RKO (cell line): Measurements from ENCODE around the gene VCAN.
A peak's percentile ranks its signal among the peaks of the same experiment; 100 is the strongest.
"Not testable (repeated sequence)": the region's sequence is repeated elsewhere in the genome, so short reads cannot be mapped to it uniquely, and the experiment has no call there.

ENCODE experiments used
- DNase-seq: peaks from one replicate; pipeline ENCODE4 v3.0.0-alpha.2; 2016; ENCODE audit warnings: low spot score

Gene VCAN

DNA sequence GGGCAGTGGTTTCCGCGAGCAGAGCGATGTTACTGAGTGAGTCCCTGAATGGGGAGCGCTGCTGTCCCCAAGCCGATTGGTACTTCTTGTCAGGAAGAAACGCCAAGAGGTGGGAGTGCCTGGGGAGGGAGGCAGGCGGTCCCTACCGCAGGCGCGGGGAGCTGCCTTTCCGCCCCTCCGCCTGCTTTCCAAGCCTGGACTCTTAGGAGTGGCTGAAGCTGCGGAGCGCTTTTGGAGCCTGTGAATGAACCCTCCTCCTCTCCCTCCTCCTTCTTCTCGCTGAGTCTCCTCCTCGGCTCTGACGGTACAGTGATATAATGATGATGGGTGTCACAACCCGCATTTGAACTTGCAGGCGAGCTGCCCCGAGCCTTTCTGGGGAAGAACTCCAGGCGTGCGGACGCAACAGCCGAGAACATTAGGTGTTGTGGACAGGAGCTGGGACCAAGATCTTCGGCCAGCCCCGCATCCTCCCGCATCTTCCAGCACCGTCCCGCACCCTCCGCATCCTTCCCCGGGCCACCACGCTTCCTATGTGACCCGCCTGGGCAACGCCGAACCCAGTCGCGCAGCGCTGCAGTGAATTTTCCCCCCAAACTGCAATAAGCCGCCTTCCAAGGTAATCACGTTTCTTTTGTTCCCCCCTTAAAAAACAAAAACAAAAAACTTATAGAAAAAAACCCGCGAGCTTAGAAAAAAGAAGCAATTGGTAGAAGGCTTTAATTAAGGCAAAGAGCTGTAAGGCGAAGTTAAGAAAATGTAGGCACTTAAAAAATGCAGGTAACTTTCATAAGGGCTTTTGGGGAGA, at the start of gene VCAN:
VCAN (plus strand) TSS at position 340 of the 808 bp plus-strand sequence. CDS start 11,775 bp downstream, outside the sequence.
- DNase-seq: no peak

DNA sequence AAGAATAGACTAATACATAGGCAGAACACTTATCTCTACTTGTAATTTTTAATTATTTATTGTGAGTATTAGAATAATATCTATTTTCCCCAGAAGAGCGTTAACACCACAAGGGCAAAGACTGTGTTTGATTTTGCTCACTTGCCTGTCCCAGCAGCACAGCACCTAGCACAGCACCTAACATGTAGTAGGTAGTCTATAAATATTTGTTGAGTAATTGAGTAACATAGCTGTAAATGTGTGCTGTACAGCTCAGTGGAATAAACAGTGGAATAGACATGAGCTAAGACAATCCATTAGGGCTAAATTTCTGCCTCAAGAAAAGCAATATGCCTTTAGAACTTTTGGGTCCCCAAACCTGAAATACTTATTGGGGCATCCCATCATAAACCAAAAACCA, 49.3 kb upstream of the VCAN start:
- DNase-seq: no peak

DNA sequence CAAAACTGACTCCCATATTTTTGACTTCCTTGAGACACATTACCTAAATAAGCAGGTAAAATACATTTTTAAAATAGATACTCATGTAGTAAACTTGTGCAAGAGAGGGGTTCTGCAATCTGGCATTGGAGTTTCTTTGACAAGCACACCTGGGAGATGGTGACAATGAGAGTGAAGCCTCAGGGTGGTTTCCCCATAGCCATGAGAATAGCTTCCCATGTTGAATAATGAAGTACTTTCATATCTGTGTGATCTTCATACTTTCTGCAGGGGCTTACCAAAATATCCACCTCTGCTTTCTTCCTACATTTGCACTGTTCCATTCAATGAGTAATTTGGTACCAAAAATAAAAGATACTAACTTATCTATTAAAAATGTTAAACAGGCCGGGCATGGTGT, 44.7 kb upstream of the VCAN start:
- no peak for DNase-seq

DNA sequence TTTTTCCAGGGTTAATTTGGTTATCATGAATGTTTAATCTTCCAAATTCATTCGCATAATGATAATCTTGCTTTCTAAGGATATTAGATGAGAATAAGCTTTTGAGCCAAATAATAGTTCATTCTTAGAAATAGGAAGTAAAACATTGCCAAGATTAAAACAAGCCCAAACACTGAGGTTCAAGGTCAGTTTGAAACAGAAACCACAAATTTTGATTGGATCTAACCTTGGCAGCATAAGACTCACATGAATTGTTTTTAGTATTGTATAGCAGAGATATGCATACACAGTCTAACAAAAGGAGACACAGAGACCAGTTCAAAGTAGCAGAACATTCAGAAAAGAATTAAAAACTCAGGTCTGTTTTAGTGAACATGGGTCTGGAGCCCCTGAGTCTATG, 43.4 kb upstream of the VCAN start:
- no peak for DNase-seq

DNA sequence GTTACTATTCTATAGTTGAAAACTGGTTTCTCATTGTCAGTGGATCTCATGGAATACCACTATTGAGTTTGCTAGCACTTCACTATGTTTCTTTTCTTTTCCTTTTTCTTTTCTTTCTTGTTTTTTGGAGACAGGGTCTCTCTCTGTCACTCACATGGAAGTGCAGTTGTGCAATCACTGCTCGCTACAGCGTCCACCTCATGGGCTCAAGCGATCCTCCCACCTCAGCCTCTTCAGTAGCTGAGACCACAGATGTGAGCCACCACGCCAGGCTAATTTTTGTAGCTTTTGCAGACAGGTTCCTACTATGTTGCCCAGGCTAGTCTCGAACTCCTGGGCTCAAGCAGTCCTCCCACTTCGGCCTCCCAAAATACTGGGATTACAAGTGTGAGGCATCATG, 42.7 kb upstream of the VCAN start:
- DNase-seq: no peak

DNA sequence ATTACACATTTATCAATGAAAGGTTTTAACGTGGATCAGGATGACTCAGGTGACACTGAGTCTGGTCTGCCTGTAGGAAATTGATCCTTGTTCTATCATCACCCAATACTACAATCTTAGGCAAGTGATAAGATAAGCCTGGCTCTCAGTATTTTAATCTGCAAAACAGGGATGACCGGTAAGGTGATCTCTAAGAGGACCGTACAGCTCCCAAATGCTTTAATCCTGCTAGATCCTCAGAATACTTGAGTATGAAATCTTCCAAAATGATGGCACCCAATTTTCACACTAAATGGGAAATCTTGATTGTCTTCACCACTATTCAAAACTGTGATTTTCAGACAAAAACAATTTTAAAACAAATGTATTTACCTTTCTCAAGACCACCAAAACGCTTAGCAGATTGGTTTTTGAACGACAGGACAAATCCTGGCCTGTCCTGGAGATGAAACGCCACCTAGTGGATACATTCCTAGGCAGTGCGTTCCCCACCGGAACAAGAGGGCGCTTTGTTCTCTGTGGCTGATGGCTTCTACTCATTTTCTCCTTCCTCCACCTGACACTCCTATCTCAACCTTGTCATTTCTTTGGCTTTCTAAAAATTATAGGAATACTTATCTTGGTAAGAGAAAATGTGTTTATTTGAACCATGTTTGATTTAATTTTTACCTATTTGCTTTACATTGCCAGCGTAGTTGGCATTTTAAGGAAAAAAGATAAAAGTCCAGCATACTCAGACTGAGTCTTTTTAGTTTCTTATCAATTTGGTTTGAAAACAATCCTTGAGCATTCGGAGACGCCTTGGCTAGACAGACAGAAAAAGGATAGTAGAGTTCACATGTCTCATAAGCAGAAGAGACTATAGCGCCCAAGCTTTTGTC, 41.2 kb upstream of the VCAN start:
- peak; percentile 61 for DNase-seq

DNA sequence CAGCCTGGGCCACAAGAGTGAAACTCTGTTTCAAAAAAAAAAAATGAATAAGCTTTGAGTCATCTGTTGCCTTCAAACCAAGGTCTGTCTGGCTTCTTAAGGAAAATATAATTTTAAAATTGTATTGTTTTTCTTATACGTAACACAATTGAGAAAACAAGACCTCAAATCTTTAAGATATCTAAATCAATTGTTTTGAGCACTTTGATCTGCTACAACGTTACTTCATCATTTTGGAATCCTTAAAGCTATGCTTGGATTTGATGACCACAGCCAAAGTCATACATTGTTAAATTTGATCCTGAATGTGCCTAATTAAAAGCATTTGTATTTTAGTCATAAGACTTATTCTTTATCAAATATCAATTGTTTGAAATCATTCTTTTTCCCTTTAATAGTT, 37.7 kb upstream of the VCAN start:
- no peak for DNase-seq

DNA sequence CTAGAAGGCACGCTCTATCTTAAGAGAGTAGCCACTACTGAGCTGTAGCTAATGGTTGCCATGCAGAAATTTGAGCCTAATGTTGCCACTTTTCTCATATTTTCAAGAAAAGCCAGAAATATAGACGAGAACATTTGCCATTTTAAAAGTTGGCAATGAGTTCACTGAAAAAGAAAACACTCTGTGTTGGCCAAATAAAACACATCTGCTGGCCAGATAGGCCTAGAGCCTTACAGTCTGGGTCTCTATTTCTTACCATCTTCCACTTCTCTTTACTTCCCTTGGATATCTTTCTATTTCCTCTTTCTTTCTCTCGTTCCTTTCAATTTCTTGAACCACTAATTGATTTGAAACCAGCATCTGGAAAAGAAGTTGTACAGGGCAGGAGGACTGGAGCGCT, 36.6 kb upstream of the VCAN start:
- no peak for DNase-seq

DNA sequence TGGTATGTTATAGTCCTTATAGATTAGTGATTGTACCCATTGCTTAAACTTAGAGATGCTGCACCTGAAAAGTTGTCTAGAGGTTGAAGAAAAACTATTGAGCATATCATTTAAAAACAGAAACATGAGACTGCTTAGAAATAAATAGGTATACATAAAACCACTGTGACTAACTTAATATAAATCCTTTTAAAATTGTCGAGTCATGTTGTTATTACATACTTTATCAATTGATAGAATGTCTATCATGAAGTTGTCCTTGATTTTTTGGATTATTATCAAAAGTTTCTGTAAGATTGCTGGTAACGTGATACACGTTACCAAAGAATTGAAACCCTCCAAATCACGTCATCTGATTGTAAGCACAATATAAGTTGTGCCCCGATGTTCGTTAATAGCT, 35.3 kb upstream of the VCAN start:
- no peak for DNase-seq

DNA sequence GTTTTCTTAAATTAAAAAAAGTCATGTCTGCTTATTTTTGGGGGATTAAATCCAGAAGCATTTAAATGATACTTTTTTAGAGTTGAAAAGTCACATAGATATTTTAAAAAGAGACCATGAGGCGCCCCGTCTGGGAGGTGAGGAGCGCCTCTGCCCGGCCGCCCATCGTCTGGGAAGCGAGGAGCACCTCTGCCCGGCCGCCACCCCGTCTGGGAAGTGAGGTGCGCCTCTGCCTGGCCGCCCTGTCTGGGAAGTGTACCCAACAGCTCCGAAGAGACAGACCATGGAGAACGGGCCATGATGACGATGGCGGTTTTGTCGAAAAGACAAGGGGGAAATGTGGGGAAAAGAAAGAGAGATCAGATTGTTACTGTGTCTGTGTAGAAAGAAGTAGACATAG, 33.8 kb upstream of the VCAN start:
- not testable (repeated sequence) for DNase-seq

DNA sequence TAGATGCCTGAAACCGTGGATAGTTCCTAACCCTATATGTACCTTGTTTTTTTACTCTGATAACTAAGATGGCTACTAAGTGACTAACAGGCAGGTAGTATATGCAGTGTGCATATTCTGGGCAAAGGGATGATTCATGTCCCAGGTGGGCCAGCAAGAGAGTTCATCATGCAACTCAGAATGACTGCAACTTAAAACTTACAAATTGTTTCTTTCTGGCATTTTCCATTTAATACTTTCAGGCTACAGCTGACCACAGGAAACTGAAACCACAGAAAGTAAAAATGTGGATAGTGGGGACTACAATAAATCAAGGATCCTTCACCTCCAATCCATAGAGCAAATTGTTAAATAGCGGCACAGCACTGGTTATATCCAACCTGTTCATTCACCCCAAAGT, 30.7 kb upstream of the VCAN start:
- no peak for DNase-seq

DNA sequence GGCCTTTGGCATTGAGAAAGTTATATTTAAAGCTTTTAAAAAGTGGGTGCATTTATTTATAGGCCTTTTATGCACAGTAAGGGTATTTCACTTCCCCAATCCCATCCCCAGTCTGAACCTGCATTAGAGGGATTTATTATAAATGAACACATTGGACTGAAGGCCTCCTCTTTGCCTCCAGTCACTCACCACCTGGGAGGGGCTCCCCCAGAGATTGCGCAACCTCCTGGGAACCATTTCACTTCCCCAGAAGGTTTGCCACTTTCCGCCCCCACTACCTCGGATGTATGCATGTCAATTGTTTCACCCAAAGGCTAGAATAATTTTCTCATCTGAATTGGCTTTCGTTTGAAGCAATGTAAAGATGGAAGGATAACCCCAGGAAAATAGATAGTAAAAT, 29.8 kb upstream of the VCAN start:
- DNase-seq: no peak

DNA sequence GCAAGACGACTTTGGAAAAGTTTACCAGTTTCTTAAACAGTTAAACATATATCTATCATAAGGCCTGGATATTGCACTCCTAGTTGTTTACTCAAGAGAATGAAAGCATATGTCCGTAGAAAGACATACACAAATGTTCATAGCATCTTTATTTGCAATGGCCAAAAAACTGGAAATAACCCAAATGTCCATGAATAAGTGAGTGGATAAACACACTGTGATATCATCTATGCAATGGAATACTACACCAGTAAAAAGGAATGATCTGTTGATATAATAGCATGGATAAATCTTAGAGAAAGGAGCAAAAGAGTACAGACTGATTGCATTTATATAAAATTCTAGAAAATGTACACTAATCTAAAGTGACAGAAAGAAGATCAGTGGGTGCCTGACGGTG, 28.0 kb upstream of the VCAN start:
- no peak for DNase-seq

DNA sequence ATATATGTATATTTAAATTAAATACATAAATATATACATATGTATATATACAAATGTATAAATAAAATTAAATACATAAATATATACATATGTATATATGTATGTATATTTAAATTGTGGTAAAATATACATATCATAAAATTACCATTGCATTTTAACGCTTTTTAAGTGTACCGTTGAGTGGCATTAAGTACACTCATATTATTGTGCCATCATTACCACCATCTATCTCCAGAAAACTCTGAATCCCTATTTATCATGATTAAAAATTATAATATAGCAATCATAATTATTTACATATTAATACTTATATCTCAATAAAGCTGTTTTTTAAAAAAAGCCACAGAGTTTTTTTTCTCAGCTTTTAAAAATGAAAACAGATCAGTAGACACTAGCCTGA, 27.1 kb upstream of the VCAN start:
- DNase-seq: no peak

DNA sequence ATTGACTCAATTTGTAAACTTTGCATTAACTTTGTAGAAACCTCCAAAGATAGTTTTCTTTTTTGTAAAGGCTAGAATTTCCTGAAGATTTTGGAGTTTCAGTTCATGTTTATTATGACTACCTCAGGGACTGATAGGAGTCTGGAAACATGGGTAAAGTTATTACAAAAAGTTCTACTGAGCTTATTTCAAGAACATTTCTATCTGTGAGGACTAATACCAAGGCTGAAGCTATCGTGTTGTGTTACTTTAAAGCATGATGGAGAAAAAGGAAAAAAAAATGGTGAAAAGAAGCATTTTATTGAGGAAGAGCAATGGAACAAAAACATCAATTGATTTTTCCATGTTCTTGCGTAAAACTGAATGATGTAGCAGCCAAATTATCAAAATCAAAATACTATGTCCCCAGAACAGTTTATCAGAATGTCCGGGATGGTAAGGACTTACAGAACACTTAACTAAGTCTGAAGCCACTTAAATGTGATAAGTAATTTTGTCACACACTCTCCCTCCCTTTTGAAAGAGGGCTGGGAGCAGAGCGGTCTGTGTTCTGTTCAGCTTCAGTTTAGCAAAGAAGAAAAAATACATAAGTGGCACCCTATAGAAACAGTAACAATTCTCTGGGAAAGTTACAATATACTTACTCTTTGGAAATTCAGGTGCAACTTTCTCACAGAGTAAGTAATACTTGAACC, 25.1 kb upstream of the VCAN start:
- DNase-seq: no peak

DNA sequence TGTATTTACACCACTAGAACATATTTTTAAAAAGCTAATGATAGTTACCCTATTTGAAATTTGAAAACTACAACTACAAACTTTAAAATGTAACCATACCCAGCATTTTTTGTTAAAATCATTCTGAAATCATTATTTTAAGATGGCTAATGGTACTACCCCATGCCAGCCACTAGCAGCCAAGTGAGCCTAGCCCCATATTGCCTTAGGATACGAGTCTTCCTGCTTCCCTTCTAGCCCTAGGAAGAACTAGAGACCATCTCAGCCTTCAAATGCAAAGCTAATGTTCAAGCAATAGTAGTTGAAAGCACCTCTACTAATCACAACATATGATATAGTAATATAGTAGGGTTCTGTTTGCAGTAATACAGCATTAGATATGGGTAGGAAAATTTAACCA, 24.0 kb upstream of the VCAN start:
- DNase-seq: no peak

DNA sequence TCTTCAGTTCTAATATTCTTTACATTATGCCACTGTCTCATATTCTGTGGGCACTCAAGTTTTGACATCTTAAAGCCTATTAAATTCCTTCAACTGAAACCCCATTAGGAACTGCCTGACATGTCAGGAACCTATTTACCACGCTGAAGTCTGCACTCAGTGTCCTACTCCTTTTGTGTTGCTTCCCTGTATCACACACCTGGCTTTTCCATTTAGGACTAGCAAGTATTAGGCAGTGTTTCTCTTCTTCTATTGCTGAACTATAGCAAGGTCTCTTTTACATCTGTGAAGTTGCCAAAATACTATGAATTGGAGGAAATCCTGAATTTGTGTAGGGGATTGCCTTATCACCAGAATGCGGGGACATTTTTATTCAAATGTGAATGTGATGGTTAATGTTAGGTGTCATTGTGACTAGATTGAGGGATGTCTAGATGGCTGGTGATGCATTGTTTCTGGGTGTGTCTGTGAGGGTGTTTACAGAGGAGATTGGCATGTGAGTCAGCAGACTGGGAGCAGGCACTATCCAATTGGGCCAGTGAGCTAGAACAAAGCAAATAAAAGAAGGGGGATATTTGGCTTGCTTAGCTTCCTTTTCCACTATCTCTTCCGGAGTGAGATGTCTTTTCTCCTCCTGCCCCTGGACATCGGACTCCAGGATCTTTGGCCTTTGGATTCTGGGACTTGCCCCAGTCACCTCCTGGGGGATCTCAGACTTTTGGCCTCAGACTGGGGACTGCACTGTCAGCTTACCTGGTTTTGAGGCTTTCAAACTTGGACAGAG, 21.2 kb upstream of the VCAN start:
- DNase-seq: no peak

DNA sequence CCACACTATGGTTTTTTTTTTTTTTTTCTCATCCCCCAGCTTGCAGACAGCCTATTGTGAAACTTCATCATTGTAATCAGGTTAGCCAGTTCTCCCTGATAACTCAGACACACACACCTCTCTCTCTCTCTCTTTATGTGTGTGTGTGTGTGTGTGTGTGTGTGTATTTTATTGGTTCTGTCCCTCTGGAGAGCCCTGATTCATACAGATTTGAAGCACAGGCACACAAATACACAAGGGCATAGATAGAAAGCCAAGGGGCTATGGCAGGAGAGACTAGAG, 20.6 kb upstream of the VCAN start:
- DNase-seq: no peak

DNA sequence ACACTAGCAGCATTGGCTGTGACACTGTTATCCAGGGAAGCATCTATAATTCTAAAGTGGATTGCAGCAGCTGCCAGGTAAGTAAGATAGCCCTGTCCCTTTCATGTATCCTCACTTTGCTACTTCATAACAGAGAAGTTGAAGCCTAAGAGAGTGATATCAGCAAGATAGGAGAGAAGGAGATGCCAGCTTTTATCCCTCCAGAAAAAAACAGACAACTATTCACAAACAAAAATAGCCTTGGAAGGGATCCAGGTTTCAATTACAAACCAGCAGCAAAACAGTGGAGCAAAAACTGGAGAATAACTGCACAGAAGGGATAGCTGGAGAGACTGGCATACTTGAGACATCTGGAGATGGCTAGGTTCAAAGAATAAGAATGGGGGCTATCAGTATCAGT, 19.6 kb upstream of the VCAN start:
- DNase-seq: no peak

DNA sequence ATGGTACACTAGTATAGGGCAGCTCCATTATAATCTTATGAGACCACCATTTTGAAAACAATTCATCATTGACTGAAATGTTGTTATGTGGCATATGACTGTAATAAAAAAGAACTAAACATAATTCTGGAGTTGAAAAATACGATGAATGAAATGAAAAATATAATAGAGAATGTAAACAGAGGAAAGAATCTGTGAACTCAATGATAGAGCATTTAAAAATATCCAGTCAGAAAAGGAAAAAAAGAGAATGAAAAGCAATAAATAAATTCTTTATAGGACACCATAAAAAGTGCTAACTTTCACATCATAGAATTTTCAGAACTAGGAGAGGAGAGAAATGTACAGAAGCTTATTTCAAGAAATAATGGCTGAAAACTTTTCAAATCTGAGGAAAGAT, 17.6 kb upstream of the VCAN start:
- no peak for DNase-seq

DNA sequence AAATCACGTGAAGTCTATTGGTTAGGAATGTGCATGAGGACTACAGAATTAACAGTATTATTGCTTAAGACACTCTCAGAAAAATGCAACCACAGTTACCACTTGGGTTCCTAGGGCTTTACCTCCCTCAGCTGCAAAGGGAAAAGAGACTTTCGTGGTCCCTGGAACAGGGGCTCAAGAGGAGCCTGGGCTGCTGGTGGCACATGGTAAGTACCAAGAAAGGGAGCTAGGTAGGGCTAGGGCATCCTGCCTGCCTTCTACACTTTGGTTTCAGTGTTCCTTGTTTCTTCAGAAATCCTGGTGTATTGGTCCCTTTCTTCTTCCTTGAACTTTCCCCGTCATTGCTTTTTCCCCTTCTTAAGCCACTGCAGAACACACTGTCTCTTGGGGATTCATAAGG, 7.3 kb upstream of the VCAN start:
- DNase-seq: no peak

DNA sequence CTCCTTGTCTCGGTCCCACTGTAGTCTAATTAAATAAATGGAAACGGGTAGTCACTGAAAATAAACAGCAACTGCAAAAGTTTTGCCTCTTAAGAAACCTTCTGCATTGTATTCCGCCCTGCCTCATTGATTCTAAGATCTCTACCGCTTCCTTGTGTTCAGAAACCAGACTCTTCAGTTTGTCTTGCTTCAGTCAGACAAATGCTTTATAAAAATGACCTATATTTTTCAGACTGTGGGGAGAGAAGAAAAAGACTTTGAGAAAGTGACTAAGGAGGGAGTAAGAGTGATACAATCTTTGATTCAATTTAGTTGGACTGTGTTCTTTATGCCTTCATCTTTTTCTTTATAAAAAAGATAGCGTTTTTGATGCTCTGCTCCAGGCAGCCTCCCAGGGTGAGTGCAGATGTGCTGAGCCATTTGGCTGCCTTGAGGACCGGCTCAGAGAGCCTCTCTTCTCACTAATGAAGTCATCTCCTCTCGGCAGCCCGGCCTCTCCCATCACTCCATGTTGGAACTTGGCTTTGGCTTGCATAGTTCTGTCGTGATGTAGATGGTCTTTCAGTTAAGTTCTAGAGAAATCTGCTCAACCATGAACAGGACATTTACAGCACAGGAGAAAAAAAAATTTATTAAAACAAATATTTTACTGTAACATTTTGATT, 4.0 kb upstream of the VCAN start:
- no peak for DNase-seq
